ENCODE results near the gene DIAPH1. TPM values are rescaled to one million over a fixed set of nuclear protein-coding genes. Genes with fewer than 3 reads are reported as not detected.

The DIAPH1 gene
- total and polyA plus RNA-seq, 4 donors: 51.5 to 74.7 (median 70.9) TPM

GRCh38 chr5:141475625-141476131 is 143.1 kb downstream of the DIAPH1 start, which contains the start of gene PCDHGC3:
PCDHGC3 (plus strand) TSS chr5:141475966; CDS start chr5:141476117, 151 bp downstream.
- H3K4me3 ChIP-seq (ENCODE audit: low read depth in 1 of 3, low read length in 3 of 3): peak within 1 kb of the TSS; percentile 64 to 72 (median 71)
- TF ChIP-seq FOXA2 (IDR thresholded peaks at IDR 0.05) (no peak), TAF1 (conservative IDR thresholded peaks at IDR 0.05) (peak; percentile 47), JUND (IDR thresholded peaks at IDR 0.05) (no peak), NR2F2 (IDR thresholded peaks at IDR 0.05) (no peak), RXRA (IDR thresholded peaks at IDR 0.05) (peak in 1 of 2 donors; percentile 23), FOXA1 (IDR thresholded peaks at IDR 0.05) (no peak), YY1 (IDR thresholded peaks at IDR 0.05) (peak; percentile 71), GABPA (IDR thresholded peaks at IDR 0.05 in 1 of 2, conservative IDR thresholded peaks at IDR 0.05 in 1 of 2) (peak in 1 of 2 donors; percentile 47), SP1 (IDR thresholded peaks at IDR 0.05) (peak; percentile 57), CTCF (IDR thresholded peaks at IDR 0.05; ENCODE audit: low read depth, low read length, missing input control) (peak; percentile 25), EGR1 (IDR thresholded peaks at IDR 0.05; ENCODE audit: low read depth in 2 of 2) (no peak), RAD21 (IDR thresholded peaks at IDR 0.05) (peak; percentile 67 to 70), HNF4G (IDR thresholded peaks at IDR 0.05) (no peak)
- TF ChIP-seq, protein P1, sequence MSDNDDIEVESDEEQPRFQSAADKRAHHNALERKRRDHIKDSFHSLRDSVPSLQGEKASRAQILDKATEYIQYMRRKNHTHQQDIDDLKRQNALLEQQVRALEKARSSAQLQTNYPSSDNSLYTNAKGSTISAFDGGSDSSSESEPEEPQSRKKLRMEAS (IDR thresholded peaks at IDR 0.05): peak; percentile 93
- H3K36me3 ChIP-seq (ENCODE audit: control insufficient read depth in 4 of 4, insufficient read depth in 3 of 4, low read depth in 1 of 4, low read length in 3 of 4): no peaks in the 10 kb centered on the region
- no peaks in the 10 kb centered on the region for H3K9me3 ChIP-seq (ENCODE audit: control insufficient read depth in 4 of 4, low read length in 3 of 4)
- H3K27me3 ChIP-seq (ENCODE audit: control insufficient read depth in 4 of 4, insufficient read depth in 4 of 4, low read length in 3 of 4): no peaks in the 10 kb centered on the region
- WGBS: 1% methylated on average over 28 of the region's 28 CpGs
- peaks cover 0 to 31% (median 14%) of the 10 kb centered on the region in 4 donors for H3K4me1 ChIP-seq (ENCODE audit: control insufficient read depth in 4 of 4, insufficient read depth in 4 of 4, low read length in 3 of 4)
- peak within 1 kb of the TSS; percentile 66 to 70 for H3K9ac ChIP-seq (ENCODE audit: low read depth in 1 of 2, low read length in 2 of 2)
- peak within 1 kb of the TSS; percentile 68 to 71 for H3K27ac ChIP-seq (ENCODE audit: low read depth in 1 of 2, low read length in 2 of 2)
- DNase-seq (ENCODE audit: low spot score): peak; percentile 52

DNA sequence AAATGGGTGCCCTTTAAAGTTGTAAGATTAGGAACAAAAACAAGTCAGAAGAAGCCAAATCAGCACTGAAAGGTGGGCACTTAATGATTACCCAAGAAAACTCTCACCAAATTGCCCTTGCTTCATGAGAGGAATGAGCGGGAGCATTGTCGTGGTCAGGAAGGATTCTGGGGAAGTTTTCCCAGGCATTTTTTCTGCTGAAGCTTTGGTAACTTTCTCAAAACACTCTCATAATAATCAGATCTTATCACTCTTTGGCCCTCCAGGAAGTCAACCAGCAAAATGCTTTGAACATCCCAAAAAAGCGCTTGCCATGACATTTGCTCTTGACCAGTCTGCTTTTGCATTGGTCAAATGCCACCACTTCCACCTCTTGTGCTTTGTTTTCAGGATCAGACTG is 153.4 kb downstream of the DIAPH1 start:
- H3K27me3 ChIP-seq (ENCODE audit: control insufficient read depth in 4 of 4, insufficient read depth in 4 of 4, low read length in 3 of 4): no peaks in the 10 kb centered on the region
- H3K9me3 ChIP-seq (ENCODE audit: control insufficient read depth in 4 of 4, low read length in 3 of 4): no peaks in the 10 kb centered on the region
- no peak overlapping the region for H3K9ac ChIP-seq (ENCODE audit: low read depth in 1 of 2, low read length in 2 of 2)
- no peak overlapping the region for H3K27ac ChIP-seq (ENCODE audit: low read depth in 1 of 2, low read length in 2 of 2)
- H3K4me3 ChIP-seq (ENCODE audit: low read depth in 1 of 3, low read length in 3 of 3): no peak overlapping the region
- TF ChIP-seq, protein P2, sequence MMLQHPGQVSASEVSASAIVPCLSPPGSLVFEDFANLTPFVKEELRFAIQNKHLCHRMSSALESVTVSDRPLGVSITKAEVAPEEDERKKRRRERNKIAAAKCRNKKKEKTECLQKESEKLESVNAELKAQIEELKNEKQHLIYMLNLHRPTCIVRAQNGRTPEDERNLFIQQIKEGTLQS (IDR thresholded peaks at IDR 0.05): no peak
- TF ChIP-seq TAF1 (conservative IDR thresholded peaks at IDR 0.05): no peak
- no peak for TF ChIP-seq JUND (IDR thresholded peaks at IDR 0.05)
- no peak for TF ChIP-seq RXRA (IDR thresholded peaks at IDR 0.05)
- TF ChIP-seq SP1 (IDR thresholded peaks at IDR 0.05): no peak
- TF ChIP-seq, protein P1 (IDR thresholded peaks at IDR 0.05): no peak
- WGBS: 96% methylated on average over 3 of the region's 3 CpGs
- DNase-seq (ENCODE audit: low spot score): no peak
- no peaks in the 10 kb centered on the region for H3K4me1 ChIP-seq (ENCODE audit: control insufficient read depth in 4 of 4, insufficient read depth in 4 of 4, low read length in 3 of 4)
- no peaks in the 10 kb centered on the region for H3K36me3 ChIP-seq (ENCODE audit: control insufficient read depth in 4 of 4, insufficient read depth in 3 of 4, low read depth in 1 of 4, low read length in 3 of 4)

Small RNA genes within 50 kb of the gene (small RNA-seq; reads per million reads assigned to genes)
- not detected for gene RPS27AP10

Other genes starting within 250 kb of the DIAPH1 start
- 1 to 10 TPM in 1 of 2 donors, under 1 TPM in 1; 0.37 to 1.2 TPM for gene PCDHGB3, start 248.8 kb downstream of the DIAPH1 start, total RNA-seq
- gene PCDHGB3, start 248.8 kb downstream of the DIAPH1 start, polyA plus RNA-seq: under 1 TPM in 1 of 2 donors, not detected in 1; 0.07 TPM
- under 1 TPM; 0.37 to 0.67 TPM for gene PCDHGA6, start 245.1 kb downstream of the DIAPH1 start, total RNA-seq
- under 1 TPM; 0.08 to 0.18 TPM for gene PCDHGA6, start 245.1 kb downstream of the DIAPH1 start, polyA plus RNA-seq
- gene PCDHGA7, start 236.3 kb downstream of the DIAPH1 start, total RNA-seq: under 1 TPM; 0.19 to 0.67 TPM
- under 1 TPM; 0.21 TPM for gene PCDHGA7, start 236.3 kb downstream of the DIAPH1 start, polyA plus RNA-seq
- gene PCDHGB4, start 231.3 kb downstream of the DIAPH1 start, total RNA-seq: 1 to 10 TPM; 1.7 to 2.8 TPM
- 1 to 10 TPM in 1 of 2 donors, under 1 TPM in 1; 0.76 to 1.4 TPM for gene PCDHGB4, start 231.3 kb downstream of the DIAPH1 start, polyA plus RNA-seq
- gene PCDHGA8, start 226.4 kb downstream of the DIAPH1 start, total RNA-seq: under 1 TPM; 0.14 to 0.75 TPM
- under 1 TPM; 0.02 to 0.13 TPM for gene PCDHGA8, start 226.4 kb downstream of the DIAPH1 start, polyA plus RNA-seq
- 1 to 10 TPM; 2.5 to 3.8 TPM for gene PCDHGB5, start 221.1 kb downstream of the DIAPH1 start, total RNA-seq
- gene PCDHGB5, start 221.1 kb downstream of the DIAPH1 start, polyA plus RNA-seq: 1 to 10 TPM in 1 of 2 donors, under 1 TPM in 1; 0.76 to 2.0 TPM
- 1 to 10 TPM in 1 of 2 donors, under 1 TPM in 1; 0.51 to 2.8 TPM for gene PCDHGA9, start 216.2 kb downstream of the DIAPH1 start, total RNA-seq
- gene PCDHGA9, start 216.2 kb downstream of the DIAPH1 start, polyA plus RNA-seq: under 1 TPM; 0.11 to 0.63 TPM
- 1 to 10 TPM; 1.4 to 2.8 TPM for gene PCDHGB6, start 211.0 kb downstream of the DIAPH1 start, total RNA-seq
- gene PCDHGB6, start 211.0 kb downstream of the DIAPH1 start, polyA plus RNA-seq: 1 to 10 TPM in 1 of 2 donors, under 1 TPM in 1; 0.53 to 1.8 TPM
- gene PCDHGA10, start 206.0 kb downstream of the DIAPH1 start, total RNA-seq: 1 to 10 TPM; 2.0 to 3.9 TPM
- 1 to 10 TPM; 1.2 to 1.3 TPM for gene PCDHGA10, start 206.0 kb downstream of the DIAPH1 start, polyA plus RNA-seq
- gene PCDHGB7, start 201.3 kb downstream of the DIAPH1 start, total RNA-seq: 1 to 10 TPM; 1.6 to 3.1 TPM
- under 1 TPM; 0.74 to 0.78 TPM for gene PCDHGB7, start 201.3 kb downstream of the DIAPH1 start, polyA plus RNA-seq
- gene PCDHGA11, start 197.9 kb downstream of the DIAPH1 start, total RNA-seq: 1 to 10 TPM in 1 of 2 donors, under 1 TPM in 1; 0.75 to 2.5 TPM
- under 1 TPM; 0.22 to 0.25 TPM for gene PCDHGA11, start 197.9 kb downstream of the DIAPH1 start, polyA plus RNA-seq
- 1 to 10 TPM in 1 of 2 donors, under 1 TPM in 1; 0.37 to 1.9 TPM for gene PCDHGA12, start 188.5 kb downstream of the DIAPH1 start, total RNA-seq
- gene PCDHGA12, start 188.5 kb downstream of the DIAPH1 start, polyA plus RNA-seq: under 1 TPM; 0.39 to 0.74 TPM
- 1 to 10 TPM; 3.7 to 5.7 TPM for gene PCDHGC3, start 143.0 kb downstream of the DIAPH1 start, total RNA-seq
- gene PCDHGC3, start 143.0 kb downstream of the DIAPH1 start, polyA plus RNA-seq: 10 to 100 TPM in 1 of 2 donors, 1 to 10 TPM in 1; 6.8 to 11.0 TPM
- 1 to 10 TPM in 1 of 2 donors, under 1 TPM in 1; 0.33 to 1.4 TPM for gene PCDHGC4, start 134.0 kb downstream of the DIAPH1 start, total RNA-seq
- gene PCDHGC4, start 134.0 kb downstream of the DIAPH1 start, polyA plus RNA-seq: not detected
- 1 to 10 TPM in 1 of 2 donors, under 1 TPM in 1; 0.19 to 1.1 TPM for gene PCDHGC5, start 129.9 kb downstream of the DIAPH1 start, total RNA-seq
- under 1 TPM in 1 of 2 donors, not detected in 1; 0.02 TPM for gene PCDHGC5, start 129.9 kb downstream of the DIAPH1 start, polyA plus RNA-seq
- 10 to 100 TPM; 42.3 to 45.3 TPM for gene HDAC3, start 17.8 kb upstream of the DIAPH1 start, total RNA-seq
- gene HDAC3, start 17.8 kb upstream of the DIAPH1 start, polyA plus RNA-seq: 10 to 100 TPM; 20.1 to 28.0 TPM
- 1 to 10 TPM in 1 of 2 donors, under 1 TPM in 1; 0.47 to 1.3 TPM for gene RELL2, start 18.0 kb upstream of the DIAPH1 start, total RNA-seq
- gene RELL2, start 18.0 kb upstream of the DIAPH1 start, polyA plus RNA-seq: 1 to 10 TPM in 1 of 2 donors, under 1 TPM in 1; 0.61 to 1.2 TPM
- 1 to 10 TPM; 2.4 to 6.4 TPM for gene FCHSD1, start 32.4 kb upstream of the DIAPH1 start, total RNA-seq
- gene FCHSD1, start 32.4 kb upstream of the DIAPH1 start, polyA plus RNA-seq: 1 to 10 TPM; 1.3 to 2.1 TPM
- gene ARAP3, start 63.2 kb upstream of the DIAPH1 start, total RNA-seq: 1 to 10 TPM; 1.9 to 4.7 TPM
- gene ARAP3, start 63.2 kb upstream of the DIAPH1 start, polyA plus RNA-seq: 1 to 10 TPM; 1.6 to 2.3 TPM

Measured in liver (tissue), 10 donors.